ENCODE results near the gene FKBP15. TPM values are rescaled to one million over a fixed set of nuclear protein-coding genes. Genes with fewer than 3 reads are reported as not detected.
A peak's percentile ranks its signal among the peaks of the same experiment; 100 is the strongest.

FKBP15 gene, protein sequence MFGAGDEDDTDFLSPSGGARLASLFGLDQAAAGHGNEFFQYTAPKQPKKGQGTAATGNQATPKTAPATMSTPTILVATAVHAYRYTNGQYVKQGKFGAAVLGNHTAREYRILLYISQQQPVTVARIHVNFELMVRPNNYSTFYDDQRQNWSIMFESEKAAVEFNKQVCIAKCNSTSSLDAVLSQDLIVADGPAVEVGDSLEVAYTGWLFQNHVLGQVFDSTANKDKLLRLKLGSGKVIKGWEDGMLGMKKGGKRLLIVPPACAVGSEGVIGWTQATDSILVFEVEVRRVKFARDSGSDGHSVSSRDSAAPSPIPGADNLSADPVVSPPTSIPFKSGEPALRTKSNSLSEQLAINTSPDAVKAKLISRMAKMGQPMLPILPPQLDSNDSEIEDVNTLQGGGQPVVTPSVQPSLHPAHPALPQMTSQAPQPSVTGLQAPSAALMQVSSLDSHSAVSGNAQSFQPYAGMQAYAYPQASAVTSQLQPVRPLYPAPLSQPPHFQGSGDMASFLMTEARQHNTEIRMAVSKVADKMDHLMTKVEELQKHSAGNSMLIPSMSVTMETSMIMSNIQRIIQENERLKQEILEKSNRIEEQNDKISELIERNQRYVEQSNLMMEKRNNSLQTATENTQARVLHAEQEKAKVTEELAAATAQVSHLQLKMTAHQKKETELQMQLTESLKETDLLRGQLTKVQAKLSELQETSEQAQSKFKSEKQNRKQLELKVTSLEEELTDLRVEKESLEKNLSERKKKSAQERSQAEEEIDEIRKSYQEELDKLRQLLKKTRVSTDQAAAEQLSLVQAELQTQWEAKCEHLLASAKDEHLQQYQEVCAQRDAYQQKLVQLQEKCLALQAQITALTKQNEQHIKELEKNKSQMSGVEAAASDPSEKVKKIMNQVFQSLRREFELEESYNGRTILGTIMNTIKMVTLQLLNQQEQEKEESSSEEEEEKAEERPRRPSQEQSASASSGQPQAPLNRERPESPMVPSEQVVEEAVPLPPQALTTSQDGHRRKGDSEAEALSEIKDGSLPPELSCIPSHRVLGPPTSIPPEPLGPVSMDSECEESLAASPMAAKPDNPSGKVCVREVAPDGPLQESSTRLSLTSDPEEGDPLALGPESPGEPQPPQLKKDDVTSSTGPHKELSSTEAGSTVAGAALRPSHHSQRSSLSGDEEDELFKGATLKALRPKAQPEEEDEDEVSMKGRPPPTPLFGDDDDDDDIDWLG
- total RNA-seq, result 84.6 TPM
- long read RNA-seq, full-length matches to known transcripts, result 5 of 89 reads
- long read RNA-seq, partial matches to known transcripts, result 68 of 89 reads
- long read RNA-seq, other reads (novel, unspliced or antisense), result 16 of 89 reads

DNA sequence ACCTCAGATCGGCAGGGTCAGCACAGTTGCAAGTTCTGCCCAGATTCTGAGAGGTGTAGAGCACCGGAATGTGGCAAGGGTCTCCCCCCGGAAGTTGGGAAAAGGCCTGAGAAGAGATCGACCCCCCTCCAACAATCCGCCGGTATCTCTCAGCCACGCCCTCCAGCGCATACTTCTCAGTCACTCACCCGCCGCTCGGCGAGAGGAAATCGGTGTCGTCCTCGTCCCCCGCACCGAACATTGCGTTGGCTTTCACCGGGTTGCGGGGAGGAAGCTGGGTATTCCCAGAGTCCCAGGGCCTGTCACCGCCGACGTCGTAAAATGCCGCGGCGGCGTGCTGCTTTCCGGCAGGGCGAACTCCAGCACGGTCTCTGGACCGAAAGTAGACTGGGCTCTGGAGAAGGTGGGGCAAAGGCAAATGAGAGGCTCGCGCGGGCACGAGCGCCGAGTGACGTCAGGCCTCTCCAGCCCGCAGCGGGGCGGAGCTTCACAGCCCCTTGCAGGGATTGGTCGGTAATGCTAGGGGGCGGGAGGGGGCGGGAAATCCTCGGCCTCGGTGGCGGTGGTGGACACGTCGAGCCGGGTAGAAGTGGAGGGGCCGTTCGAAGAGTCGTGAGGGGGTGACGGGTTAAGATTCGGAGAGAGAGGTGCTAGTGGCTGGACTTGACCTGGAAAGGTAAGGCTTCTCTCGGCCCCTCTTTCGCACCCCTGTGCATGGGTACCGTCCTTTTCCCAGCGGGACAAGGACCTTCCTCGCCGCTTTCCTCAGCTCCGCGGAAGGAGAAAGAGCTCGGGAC is at the start of gene FKBP15, which contains the start of gene SLC31A1:
Gene FKBP15, minus strand, starts transcription at position 275 of the 797 bp plus-strand sequence. Its CDS starts 34 bp downstream, at position 241.
Gene SLC31A1, plus strand, starts transcription at position 542 of the 797 bp plus-strand sequence. CDS start 34,605 bp downstream, outside the sequence.
- Histone ChIP-seq H3K4me1 (peaks cover 61% of the 10 kb centered on the region), H3K27ac (peak within 1 kb of the TSS; percentile 85), H3K9me3 (no peaks in the 10 kb centered on the region), H3K4me3 (peak within 1 kb of the TSS; percentile 73), H3K27me3 (ENCODE audit: low read depth) (no peaks in the 10 kb centered on the region), H3K36me3 (peaks cover 7% of the 10 kb centered on the region)
- peak; percentile 97 for DNase-seq
- intact Hi-C loops (cut with DNase I), result no loop called here
- TF ChIP-seq, protein P1, sequence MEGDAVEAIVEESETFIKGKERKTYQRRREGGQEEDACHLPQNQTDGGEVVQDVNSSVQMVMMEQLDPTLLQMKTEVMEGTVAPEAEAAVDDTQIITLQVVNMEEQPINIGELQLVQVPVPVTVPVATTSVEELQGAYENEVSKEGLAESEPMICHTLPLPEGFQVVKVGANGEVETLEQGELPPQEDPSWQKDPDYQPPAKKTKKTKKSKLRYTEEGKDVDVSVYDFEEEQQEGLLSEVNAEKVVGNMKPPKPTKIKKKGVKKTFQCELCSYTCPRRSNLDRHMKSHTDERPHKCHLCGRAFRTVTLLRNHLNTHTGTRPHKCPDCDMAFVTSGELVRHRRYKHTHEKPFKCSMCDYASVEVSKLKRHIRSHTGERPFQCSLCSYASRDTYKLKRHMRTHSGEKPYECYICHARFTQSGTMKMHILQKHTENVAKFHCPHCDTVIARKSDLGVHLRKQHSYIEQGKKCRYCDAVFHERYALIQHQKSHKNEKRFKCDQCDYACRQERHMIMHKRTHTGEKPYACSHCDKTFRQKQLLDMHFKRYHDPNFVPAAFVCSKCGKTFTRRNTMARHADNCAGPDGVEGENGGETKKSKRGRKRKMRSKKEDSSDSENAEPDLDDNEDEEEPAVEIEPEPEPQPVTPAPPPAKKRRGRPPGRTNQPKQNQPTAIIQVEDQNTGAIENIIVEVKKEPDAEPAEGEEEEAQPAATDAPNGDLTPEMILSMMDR (IDR thresholded peaks at IDR 0.05), result no peak
- ATAC-seq, result peak; percentile 99

DNA sequence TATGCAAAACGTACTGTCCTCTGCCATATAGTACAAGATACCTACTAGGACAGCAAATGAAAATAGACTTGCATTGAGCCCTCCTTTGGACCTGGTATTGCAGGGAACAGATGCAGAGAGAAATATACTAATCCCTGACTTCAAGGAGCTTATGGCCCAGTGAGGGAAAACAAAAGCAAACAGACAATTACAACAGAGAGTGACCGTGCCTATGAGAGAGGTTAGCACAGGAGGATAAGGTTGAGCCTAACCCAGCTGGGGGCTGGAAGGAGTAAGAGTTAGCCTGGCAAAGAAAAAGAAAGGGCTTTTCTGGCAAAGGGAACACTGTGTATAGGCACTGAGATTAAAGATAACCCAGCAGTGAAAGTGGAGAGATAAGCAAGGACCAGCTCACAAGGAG is 48.8 kb upstream of the FKBP15 start:
- ATAC-seq (no peak), DNase-seq (no peak)
- no peak overlapping the region for H3K4me3 ChIP-seq
- no peaks in the 10 kb centered on the region for H3K9me3 ChIP-seq
- intact Hi-C loops (cut with DNase I), result no loop called here
- H3K27me3 ChIP-seq (ENCODE audit: low read depth), result no peaks in the 10 kb centered on the region
- TF ChIP-seq, protein P1 (IDR thresholded peaks at IDR 0.05), result no peak
- H3K4me1 ChIP-seq, result peaks cover 8% of the 10 kb centered on the region
- H3K27ac ChIP-seq, result no peak overlapping the region
- H3K36me3 ChIP-seq, result peaks cover 78% of the 10 kb centered on the region

DNA sequence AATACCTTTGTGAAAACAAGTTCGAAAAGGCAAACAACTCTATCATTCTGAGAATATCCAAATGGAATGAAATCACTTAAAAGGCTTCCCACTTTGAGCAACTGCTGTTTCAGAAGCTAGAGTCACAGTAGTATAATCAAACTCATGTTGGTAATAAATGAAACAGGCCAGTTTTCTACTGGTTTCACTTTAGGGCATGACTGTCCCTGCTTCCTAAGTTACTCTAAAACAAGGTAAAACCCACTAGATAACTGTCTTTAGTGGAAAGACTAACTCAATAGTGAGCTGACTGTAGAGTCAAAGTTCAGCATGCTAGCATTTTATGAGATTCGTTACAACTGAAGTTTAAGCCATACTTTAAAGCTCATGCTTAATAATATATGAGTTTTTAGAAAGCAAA is 48.3 kb upstream of the FKBP15 start:
- TF ChIP-seq, protein P1 (IDR thresholded peaks at IDR 0.05), result no peak
- Histone ChIP-seq H3K36me3 (peaks cover 78% of the 10 kb centered on the region), H3K4me3 (no peak overlapping the region), H3K27me3 (ENCODE audit: low read depth) (no peaks in the 10 kb centered on the region), H3K27ac (no peak overlapping the region), H3K9me3 (no peaks in the 10 kb centered on the region), H3K4me1 (peaks cover 6% of the 10 kb centered on the region)
- no peak for DNase-seq
- ATAC-seq, result no peak
- intact Hi-C loops (cut with DNase I), result no loop called here

DNA sequence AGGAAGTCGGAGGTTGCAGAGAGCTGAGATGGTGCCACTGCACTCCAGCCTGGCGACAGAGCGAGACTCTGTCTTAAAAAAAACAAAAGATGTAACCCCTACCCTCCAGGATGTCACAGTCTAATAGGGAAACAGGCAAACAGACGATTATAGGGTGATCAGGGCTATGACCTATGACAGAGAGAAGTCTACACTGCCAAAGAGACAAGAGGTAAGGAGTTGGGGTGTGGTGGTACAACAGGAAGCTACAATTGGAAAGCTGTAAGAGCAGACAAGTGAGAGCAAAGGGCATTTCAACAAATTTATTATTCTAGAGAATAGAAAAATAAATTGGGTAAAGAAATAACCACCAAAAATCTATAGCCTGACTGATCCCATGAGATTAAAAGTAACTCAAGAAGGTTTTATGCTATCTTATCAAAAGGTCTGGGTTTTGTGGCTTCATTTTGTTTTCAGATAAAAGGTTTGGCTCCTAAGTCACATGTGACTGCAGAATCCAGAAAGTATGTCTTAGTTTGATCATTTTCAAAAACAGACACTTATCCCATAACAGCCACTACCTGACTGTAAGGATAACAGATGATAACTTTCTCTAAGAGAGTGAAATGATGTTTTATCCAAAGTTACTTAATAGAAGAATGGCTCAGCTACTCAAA is 47.0 kb upstream of the FKBP15 start:
- H3K27ac ChIP-seq, result no peak overlapping the region
- intact Hi-C loops (cut with DNase I), result no loop called here
- H3K4me1 ChIP-seq, result no peaks in the 10 kb centered on the region
- DNase-seq, result no peak
- TF ChIP-seq, protein P1 (IDR thresholded peaks at IDR 0.05), result no peak
- no peak for ATAC-seq
- no peak overlapping the region for H3K4me3 ChIP-seq
- H3K36me3 ChIP-seq, result peaks cover 81% of the 10 kb centered on the region
- H3K9me3 ChIP-seq, result no peaks in the 10 kb centered on the region
- no peaks in the 10 kb centered on the region for H3K27me3 ChIP-seq (ENCODE audit: low read depth)

All from lower lobe of right lung (tissue), 2 donors.